ENCODE results near the gene SH3D19.
"Not testable (repeated sequence)": the region's sequence is repeated elsewhere in the genome, so short reads cannot be mapped to it uniquely, and the experiment has no call there.

SH3D19 gene

DNA sequence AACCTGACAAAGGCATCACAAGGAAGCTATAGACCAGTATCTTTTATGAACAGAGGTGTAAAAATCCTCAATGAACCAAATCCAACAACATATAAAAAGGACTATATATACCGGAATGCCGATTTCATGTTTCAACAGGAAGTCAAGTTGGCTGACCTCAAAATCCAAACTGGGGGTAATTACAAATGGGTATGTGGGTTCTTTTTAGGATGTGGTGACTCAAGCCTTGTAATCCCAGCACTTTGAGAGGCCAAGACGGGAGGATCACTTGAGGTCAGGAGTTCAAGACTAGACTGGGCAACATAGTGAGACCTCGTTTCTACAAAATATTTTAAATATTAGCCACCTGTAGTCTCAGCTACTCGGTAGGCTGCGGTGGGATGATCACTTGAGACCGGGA is 38.0 kb downstream of the SH3D19 start:
- WGBS, 2 experiments = 92 to 96% methylated on average over 7 of the region's 7 CpGs
- no peaks in the 10 kb centered on the region for H3K27me3 ChIP-seq (ENCODE audit: control insufficient read depth, insufficient read depth, low read length, poor library complexity, severe bottlenecking)
- H3K4me3 ChIP-seq (ENCODE audit: insufficient read depth, low read depth, low read length) = no peak overlapping the region
- H3K27ac ChIP-seq (ENCODE audit: insufficient read depth, low read depth, low read length, poor library complexity, severe bottlenecking) = no peak overlapping the region
- H3K36me3 ChIP-seq (ENCODE audit: control insufficient read depth, insufficient read depth, low read length) = no peaks in the 10 kb centered on the region
- no peaks in the 10 kb centered on the region for H3K4me1 ChIP-seq (ENCODE audit: control insufficient read depth, insufficient read depth, low read length)
- no peaks in the 10 kb centered on the region for H3K9me3 ChIP-seq (ENCODE audit: control insufficient read depth, low read length)

DNA sequence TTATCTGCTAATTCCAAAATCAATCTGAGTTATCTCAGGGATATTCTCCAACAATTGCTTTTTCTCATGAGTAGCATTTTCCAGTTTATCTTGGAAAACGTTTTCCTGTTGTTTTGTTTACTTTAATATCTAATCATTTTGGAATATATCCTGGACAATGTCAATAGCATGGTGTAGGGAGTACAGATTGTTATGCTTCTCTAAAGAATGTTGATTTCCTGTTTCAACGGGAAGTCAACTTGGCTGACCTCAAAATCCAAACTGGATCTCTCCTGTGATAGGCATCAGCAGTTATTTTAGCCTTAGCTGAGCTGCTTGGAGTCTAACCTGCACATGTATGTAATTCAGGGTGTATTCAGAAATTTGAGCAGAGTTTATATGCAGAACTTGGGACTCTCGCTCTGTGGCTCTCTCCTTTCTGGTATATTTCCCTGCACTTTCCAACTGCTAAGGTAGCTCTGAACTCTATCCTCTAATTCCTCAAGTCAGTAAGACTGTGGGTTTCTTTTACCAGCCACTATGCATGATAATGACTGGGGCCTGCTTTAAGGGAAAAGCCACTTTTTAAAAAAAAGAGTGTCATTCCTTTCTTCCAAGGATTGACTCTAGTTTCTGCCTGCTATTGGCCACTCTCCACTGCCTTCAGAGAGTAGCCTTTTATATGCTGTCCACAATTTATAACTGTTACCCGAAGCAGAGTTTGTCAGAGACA is 40.7 kb downstream of the SH3D19 start:
- Histone ChIP-seq H3K27ac (ENCODE audit: insufficient read depth, low read depth, low read length, poor library complexity, severe bottlenecking) (no peak overlapping the region), H3K9me3 (ENCODE audit: control insufficient read depth, low read length) (no peaks in the 10 kb centered on the region), H3K4me1 (ENCODE audit: control insufficient read depth, insufficient read depth, low read length) (no peaks in the 10 kb centered on the region), H3K27me3 (ENCODE audit: control insufficient read depth, insufficient read depth, low read length, poor library complexity, severe bottlenecking) (no peaks in the 10 kb centered on the region), H3K36me3 (ENCODE audit: control insufficient read depth, insufficient read depth, low read length) (no peaks in the 10 kb centered on the region), H3K4me3 (ENCODE audit: insufficient read depth, low read depth, low read length) (no peak overlapping the region)
- 24 to 35% methylated on average over 3 to 4 of the region's 4 CpGs for WGBS, 2 experiments

DNA sequence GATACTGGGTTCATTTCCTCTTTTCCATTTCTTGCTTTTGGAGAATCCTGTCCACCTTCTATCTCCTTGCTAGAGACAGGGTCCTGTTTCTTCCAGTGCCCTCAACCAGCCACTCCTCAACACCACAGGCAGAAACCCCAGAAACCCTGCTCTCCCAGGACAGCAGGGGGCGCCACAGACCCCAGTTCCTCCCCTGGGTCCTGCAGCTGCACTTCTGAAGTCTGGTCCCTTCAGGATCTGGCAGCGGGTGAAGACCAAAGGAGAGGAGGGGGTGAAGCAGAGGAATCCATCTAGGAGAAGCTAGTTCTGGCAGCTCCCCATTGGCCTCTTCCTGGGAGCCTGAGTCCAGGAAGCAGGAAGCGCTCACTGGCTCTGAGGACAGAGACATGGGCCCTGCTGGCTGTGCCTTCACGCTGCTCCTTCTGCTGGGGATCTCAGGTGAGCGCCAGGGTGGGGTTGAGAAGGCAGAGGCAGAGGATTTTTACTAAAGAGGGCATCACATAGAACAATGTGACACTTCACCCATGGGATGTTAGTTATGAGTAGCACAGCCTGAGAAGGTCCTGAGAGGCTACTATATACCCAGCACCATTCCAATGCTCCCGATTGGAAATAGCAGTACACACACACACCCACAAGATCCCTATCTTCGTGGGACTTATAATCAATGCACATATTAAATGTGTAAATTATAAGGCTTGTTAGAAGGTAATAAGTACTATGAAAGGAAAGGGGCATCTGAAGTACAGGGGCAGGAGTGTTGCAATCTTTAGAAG is 48.4 kb downstream of the SH3D19 start, which contains the start of gene PRSS48:
TSS of gene PRSS48 (plus strand) at position 375 of the 776 bp plus-strand sequence. CDS start at position 387, 12 bp downstream.
- H3K27ac ChIP-seq (ENCODE audit: insufficient read depth, low read depth, low read length, poor library complexity, severe bottlenecking) = no peak within 1 kb of the TSS
- no peak within 1 kb of the TSS for H3K4me3 ChIP-seq (ENCODE audit: insufficient read depth, low read depth, low read length)
- H3K9me3 ChIP-seq (ENCODE audit: control insufficient read depth, low read length) = no peaks in the 10 kb centered on the region
- WGBS, 2 experiments = 52 to 65% methylated on average over 5 to 7 of the region's 7 CpGs
- H3K36me3 ChIP-seq (ENCODE audit: control insufficient read depth, insufficient read depth, low read length) = no peaks in the 10 kb centered on the region
- H3K27me3 ChIP-seq (ENCODE audit: control insufficient read depth, insufficient read depth, low read length, poor library complexity, severe bottlenecking) = no peaks in the 10 kb centered on the region
- no peaks in the 10 kb centered on the region for H3K4me1 ChIP-seq (ENCODE audit: control insufficient read depth, insufficient read depth, low read length)

DNA sequence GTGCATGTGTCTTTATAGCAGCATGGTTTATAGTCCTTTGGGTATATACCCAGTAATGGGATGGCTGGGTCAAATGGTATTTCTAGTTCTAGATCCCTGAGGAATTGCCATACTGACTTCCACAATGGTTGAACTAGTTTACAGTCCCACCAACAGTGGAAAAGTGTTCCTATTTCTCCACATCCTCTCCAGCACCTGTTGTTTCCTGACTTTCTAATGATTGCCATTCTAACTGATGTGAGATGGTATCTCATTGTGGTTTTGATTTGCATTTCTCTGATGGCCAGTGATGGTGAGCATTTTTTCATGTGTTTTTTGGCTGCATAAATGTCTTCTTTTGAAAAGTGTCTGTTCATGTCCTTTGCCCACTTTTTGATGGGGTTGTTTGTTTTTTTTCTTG is 56.5 kb downstream of the SH3D19 start:
- H3K36me3 ChIP-seq (ENCODE audit: control insufficient read depth, insufficient read depth, low read length); H3K9me3 ChIP-seq (ENCODE audit: control insufficient read depth, low read length); H3K27me3 ChIP-seq (ENCODE audit: control insufficient read depth, insufficient read depth, low read length, poor library complexity, severe bottlenecking); H3K27ac ChIP-seq (ENCODE audit: insufficient read depth, low read depth, low read length, poor library complexity, severe bottlenecking); H3K4me3 ChIP-seq (ENCODE audit: insufficient read depth, low read depth, low read length); H3K4me1 ChIP-seq (ENCODE audit: control insufficient read depth, insufficient read depth, low read length): not testable (repeated sequence)

DNA sequence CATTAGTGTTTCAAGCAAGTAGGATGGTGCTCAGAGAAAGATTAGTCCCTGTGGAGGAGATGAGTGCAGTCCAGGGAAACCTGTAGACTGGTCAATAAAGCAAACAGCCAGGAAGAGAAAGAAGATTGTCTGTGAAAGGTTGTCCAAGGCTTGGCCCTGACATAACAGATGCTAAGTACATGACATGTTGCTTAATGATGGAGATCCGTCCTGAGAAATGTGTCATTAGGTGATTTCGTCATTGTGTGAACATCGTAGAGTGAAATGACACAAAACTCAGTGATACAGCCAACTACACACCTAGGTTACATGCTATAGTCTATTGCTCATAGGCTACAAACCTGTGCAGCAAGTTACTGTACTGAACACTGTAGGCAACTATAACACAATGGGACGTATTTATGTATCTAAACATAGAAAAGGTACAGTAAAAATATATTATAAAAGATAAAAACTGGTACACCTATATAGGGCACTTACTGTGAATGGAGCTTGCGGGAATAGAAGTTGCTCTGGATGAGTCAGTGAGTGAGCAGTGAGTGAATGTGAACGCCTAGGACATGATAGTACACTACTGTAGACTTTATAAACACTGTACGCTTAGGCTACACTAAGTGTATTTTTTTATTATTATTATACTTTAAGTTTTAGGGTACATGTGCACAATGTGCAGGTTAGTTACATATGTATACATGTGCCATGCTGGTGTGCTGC is 57.4 kb downstream of the SH3D19 start:
- Histone ChIP-seq H3K27me3 (ENCODE audit: control insufficient read depth, insufficient read depth, low read length, poor library complexity, severe bottlenecking) (no peaks in the 10 kb centered on the region), H3K27ac (ENCODE audit: insufficient read depth, low read depth, low read length, poor library complexity, severe bottlenecking) (no peak overlapping the region), H3K9me3 (ENCODE audit: control insufficient read depth, low read length) (no peaks in the 10 kb centered on the region), H3K4me1 (ENCODE audit: control insufficient read depth, insufficient read depth, low read length) (peaks cover 1% of the 10 kb centered on the region), H3K36me3 (ENCODE audit: control insufficient read depth, insufficient read depth, low read length) (no peaks in the 10 kb centered on the region), H3K4me3 (ENCODE audit: insufficient read depth, low read depth, low read length) (no peak overlapping the region)
- 83 to 87% methylated on average over 5 to 6 of the region's 7 CpGs for WGBS, 2 experiments

DNA sequence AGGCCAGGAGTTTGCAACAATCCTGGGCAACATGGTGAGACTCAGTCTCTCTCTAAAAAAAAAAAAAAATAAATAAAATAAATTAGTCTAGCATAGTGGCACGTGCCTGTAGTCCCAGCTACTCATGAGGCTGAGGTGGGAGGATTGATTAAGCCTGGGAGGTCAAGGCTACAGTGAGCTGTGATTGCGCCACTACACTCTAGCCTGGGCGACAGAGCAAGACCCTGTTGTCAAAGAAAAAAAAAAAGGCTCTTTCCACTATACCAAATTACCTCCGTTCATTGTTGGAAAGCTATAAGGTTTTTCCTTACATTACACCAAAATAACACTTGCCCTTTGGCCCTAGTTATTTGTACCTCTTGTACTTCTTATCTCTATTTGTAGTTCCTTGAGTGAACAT is 58.3 kb downstream of the SH3D19 start:
- H3K27ac ChIP-seq (ENCODE audit: insufficient read depth, low read depth, low read length, poor library complexity, severe bottlenecking) = no peak overlapping the region
- no peaks in the 10 kb centered on the region for H3K9me3 ChIP-seq (ENCODE audit: control insufficient read depth, low read length)
- H3K4me3 ChIP-seq (ENCODE audit: insufficient read depth, low read depth, low read length) = no peak overlapping the region
- H3K4me1 ChIP-seq (ENCODE audit: control insufficient read depth, insufficient read depth, low read length) = peaks cover 4% of the 10 kb centered on the region
- WGBS, 2 experiments = 97 to 98% methylated on average over 4 of the region's 4 CpGs
- no peaks in the 10 kb centered on the region for H3K27me3 ChIP-seq (ENCODE audit: control insufficient read depth, insufficient read depth, low read length, poor library complexity, severe bottlenecking)
- no peaks in the 10 kb centered on the region for H3K36me3 ChIP-seq (ENCODE audit: control insufficient read depth, insufficient read depth, low read length)

DNA sequence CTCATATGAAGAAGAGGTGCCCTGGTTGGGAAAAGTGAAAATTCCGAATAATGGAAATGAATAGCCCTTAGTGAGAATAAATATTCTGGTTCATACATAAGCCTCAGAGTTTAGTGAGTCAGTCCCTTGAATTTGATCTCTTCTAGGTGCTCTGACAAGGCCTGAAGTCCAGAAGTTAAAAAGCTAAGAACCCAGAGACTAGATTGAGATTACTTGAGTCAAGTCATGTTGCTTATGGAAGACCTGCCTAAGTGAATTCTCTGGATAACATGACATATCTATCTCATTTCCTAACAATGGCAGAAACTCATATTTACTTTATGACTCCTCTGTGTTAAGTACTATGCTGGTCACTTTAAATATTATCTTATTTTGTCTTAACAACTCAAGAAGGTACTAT is 58.9 kb downstream of the SH3D19 start:
- Histone ChIP-seq H3K4me1 (ENCODE audit: control insufficient read depth, insufficient read depth, low read length) (peaks cover 4% of the 10 kb centered on the region), H3K27ac (ENCODE audit: insufficient read depth, low read depth, low read length, poor library complexity, severe bottlenecking) (no peak overlapping the region), H3K27me3 (ENCODE audit: control insufficient read depth, insufficient read depth, low read length, poor library complexity, severe bottlenecking) (no peaks in the 10 kb centered on the region), H3K9me3 (ENCODE audit: control insufficient read depth, low read length) (no peaks in the 10 kb centered on the region), H3K36me3 (ENCODE audit: control insufficient read depth, insufficient read depth, low read length) (no peaks in the 10 kb centered on the region), H3K4me3 (ENCODE audit: insufficient read depth, low read depth, low read length) (no peak overlapping the region)
- WGBS, 2 experiments = 94 to 100% methylated on average over 1 of the region's 1 CpG

DNA sequence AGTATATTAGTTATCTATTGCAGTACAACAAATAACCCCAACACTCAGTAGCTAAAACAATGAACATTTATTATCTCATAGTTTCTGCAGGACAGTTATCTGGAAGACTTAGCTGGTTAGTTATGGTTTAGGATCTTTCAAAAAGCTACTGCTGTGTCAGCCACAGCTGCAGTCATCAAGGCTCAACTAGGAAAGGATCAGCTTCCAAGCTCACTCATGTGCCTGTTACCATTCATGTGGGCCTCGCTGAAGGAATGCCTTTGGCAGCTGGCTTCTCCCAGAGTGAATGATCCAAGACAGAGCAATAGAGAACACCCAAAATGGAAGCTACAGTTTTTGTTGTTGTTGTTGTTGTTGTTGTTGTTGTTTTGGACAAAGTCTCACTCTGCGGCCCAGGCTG is 62.0 kb downstream of the SH3D19 start:
- Histone ChIP-seq H3K4me3 (ENCODE audit: insufficient read depth, low read depth, low read length) (no peak overlapping the region), H3K27ac (ENCODE audit: insufficient read depth, low read depth, low read length, poor library complexity, severe bottlenecking) (no peak overlapping the region), H3K4me1 (ENCODE audit: control insufficient read depth, insufficient read depth, low read length) (peaks cover 4% of the 10 kb centered on the region), H3K27me3 (ENCODE audit: control insufficient read depth, insufficient read depth, low read length, poor library complexity, severe bottlenecking) (no peaks in the 10 kb centered on the region), H3K36me3 (ENCODE audit: control insufficient read depth, insufficient read depth, low read length) (no peaks in the 10 kb centered on the region), H3K9me3 (ENCODE audit: control insufficient read depth, low read length) (no peaks in the 10 kb centered on the region)
- 84 to 94% methylated on average over 2 of the region's 2 CpGs for WGBS, 2 experiments

DNA sequence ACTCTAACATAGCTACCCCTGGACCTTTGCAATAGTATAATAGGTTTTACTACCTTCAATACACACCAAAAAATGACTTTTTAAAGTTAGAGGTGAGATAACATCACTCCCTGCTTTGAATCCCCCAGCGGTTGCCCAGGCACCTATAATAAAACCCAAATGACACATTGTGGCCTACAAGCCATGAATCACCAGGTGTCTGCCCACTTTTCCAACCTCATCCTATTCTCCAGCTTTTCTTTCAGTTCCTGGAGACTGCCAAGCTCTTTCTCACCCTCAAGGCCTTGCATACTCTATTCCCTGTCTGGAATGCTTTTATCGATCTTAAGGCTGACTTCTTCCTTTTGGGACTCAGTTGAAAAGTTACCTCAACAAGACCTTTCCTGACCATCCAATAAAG is 64.9 kb downstream of the SH3D19 start:
- H3K27ac ChIP-seq (ENCODE audit: insufficient read depth, low read depth, low read length, poor library complexity, severe bottlenecking) = no peak overlapping the region
- peaks cover 4% of the 10 kb centered on the region for H3K4me1 ChIP-seq (ENCODE audit: control insufficient read depth, insufficient read depth, low read length)
- H3K27me3 ChIP-seq (ENCODE audit: control insufficient read depth, insufficient read depth, low read length, poor library complexity, severe bottlenecking) = no peaks in the 10 kb centered on the region
- WGBS, 2 experiments = 93 to 95% methylated on average over 2 of the region's 2 CpGs
- no peaks in the 10 kb centered on the region for H3K9me3 ChIP-seq (ENCODE audit: control insufficient read depth, low read length)
- no peak overlapping the region for H3K4me3 ChIP-seq (ENCODE audit: insufficient read depth, low read depth, low read length)
- H3K36me3 ChIP-seq (ENCODE audit: control insufficient read depth, insufficient read depth, low read length) = no peaks in the 10 kb centered on the region

DNA sequence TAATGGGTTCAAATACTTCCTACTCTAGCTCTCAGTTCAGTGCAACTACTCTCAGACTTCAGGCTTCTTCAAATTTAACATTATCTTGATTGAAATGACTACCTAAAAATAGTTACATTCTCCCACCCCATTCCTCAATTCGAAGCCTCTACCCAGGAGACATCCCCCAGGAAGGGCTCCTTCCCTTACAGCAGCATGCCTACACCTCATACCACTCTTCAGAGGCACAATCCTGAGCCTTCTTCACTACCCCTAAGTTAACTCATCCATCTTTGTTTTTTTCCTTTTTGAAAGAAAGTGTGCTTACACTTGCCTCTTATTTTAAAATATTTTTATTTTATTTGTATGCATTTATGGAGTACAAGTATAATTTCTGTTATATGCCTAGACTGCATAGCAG is 65.7 kb downstream of the SH3D19 start:
- peaks cover 4% of the 10 kb centered on the region for H3K4me1 ChIP-seq (ENCODE audit: control insufficient read depth, insufficient read depth, low read length)
- WGBS, 2 experiments = 91 to 92% methylated on average over 1 of the region's 1 CpG
- H3K27me3 ChIP-seq (ENCODE audit: control insufficient read depth, insufficient read depth, low read length, poor library complexity, severe bottlenecking) = no peaks in the 10 kb centered on the region
- no peak overlapping the region for H3K4me3 ChIP-seq (ENCODE audit: insufficient read depth, low read depth, low read length)
- H3K36me3 ChIP-seq (ENCODE audit: control insufficient read depth, insufficient read depth, low read length) = no peaks in the 10 kb centered on the region
- no peak overlapping the region for H3K27ac ChIP-seq (ENCODE audit: insufficient read depth, low read depth, low read length, poor library complexity, severe bottlenecking)
- no peaks in the 10 kb centered on the region for H3K9me3 ChIP-seq (ENCODE audit: control insufficient read depth, low read length)

Data from ectodermal cell (in vitro differentiated cells).